Lower lobe of right lung (tissue), 2 donors: Measurements from ENCODE around the gene PCCA. TPM values are rescaled to one million over a fixed set of nuclear protein-coding genes. Genes with fewer than 3 reads are reported as not detected.

Source experiments
- ATAC-seq, 2 donors: fragments of 200-7000 bp; cut with Tn5 transposase; one replicate each; pipeline ENCODE4 v1.9.1; 2020 to 2022; ENCODE audit warnings: mild to moderate bottlenecking in 2 of 2, moderate library complexity in 2 of 2
- DNase-seq: peaks from one replicate; pipeline ENCODE4 v3.0.0-alpha.2; 2020
- H3K27ac ChIP-seq: fragments of 200-600 bp; one replicate; pipeline ENCODE4 v1.8.0; 2022
- H3K27me3 ChIP-seq: fragments of 200-600 bp; one replicate; pipeline ENCODE4 v1.8.0; 2022; ENCODE audit warnings: low read depth
- H3K36me3 ChIP-seq: fragments of 200-600 bp; one replicate; pipeline ENCODE4 v1.8.0; 2022; ENCODE audit warnings: mild to moderate bottlenecking
- H3K4me1 ChIP-seq: fragments of 200-600 bp; one replicate; pipeline ENCODE4 v1.8.0; 2022
- H3K4me3 ChIP-seq: fragments of 200-600 bp; one replicate; pipeline ENCODE4 v1.8.0; 2022; ENCODE audit warnings: mild to moderate bottlenecking
- H3K9me3 ChIP-seq: fragments of 200-600 bp; one replicate; pipeline ENCODE4 v1.8.0; 2022
- intact Hi-C: fragments of 100-400 bp; cut with DNase I; formaldehyde crosslinking; loops from one replicate; pipeline ENCODE4 v1.11.0; 2022
- total RNA-seq: library from RNA; stranded (reverse); fragmentation: NEBNext Ultra II Directional; extraction: Animal tissue kit (Norgen Biotek cat#: 25700); gene quantifications from one replicate; pipeline ENCODE4 v1.2.1, GENCODE V29; 2021
- TF ChIP-seq, protein P1 (sequence below): fragments of 200-600 bp; IDR thresholded peaks from one replicate; pipeline ENCODE4 v1.8.0; 2022; ENCODE audit warnings: antibody characterized with exemption, mild to moderate bottlenecking
- donor health status: DM: no; HTN: yes; CAD: no; lungs with severe emphysema.

Gene PCCA
- total RNA-seq, 1 donor from 2014 or later, result 37.8 TPM

DNA sequence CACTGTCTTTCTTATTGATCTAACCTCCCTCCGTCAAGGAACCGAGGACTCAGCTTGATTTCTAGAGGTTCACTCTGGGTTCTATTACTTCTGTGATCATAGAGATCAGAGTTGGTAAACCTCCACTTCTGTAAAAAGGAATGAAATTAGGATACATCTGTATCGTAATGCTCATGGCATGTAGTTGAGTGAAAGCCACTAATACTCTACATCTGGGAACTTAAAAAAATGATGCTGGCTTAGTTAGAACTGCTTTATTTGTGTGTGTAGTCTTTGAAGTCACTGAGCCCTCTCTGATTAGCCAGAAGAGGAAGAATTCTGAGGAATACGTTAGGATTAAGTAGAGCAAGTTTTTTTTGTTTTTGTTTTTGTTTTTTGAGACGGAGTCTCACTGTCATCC, 358.9 kb downstream of the PCCA start:
- TF ChIP-seq, protein P1, sequence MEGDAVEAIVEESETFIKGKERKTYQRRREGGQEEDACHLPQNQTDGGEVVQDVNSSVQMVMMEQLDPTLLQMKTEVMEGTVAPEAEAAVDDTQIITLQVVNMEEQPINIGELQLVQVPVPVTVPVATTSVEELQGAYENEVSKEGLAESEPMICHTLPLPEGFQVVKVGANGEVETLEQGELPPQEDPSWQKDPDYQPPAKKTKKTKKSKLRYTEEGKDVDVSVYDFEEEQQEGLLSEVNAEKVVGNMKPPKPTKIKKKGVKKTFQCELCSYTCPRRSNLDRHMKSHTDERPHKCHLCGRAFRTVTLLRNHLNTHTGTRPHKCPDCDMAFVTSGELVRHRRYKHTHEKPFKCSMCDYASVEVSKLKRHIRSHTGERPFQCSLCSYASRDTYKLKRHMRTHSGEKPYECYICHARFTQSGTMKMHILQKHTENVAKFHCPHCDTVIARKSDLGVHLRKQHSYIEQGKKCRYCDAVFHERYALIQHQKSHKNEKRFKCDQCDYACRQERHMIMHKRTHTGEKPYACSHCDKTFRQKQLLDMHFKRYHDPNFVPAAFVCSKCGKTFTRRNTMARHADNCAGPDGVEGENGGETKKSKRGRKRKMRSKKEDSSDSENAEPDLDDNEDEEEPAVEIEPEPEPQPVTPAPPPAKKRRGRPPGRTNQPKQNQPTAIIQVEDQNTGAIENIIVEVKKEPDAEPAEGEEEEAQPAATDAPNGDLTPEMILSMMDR, result no peak
- DNase-seq, result no peak
- no peak overlapping the region for H3K27ac ChIP-seq
- no peak for ATAC-seq
- H3K36me3 ChIP-seq, result peaks cover 6% of the 10 kb centered on the region
- H3K27me3 ChIP-seq, result no peaks in the 10 kb centered on the region
- intact Hi-C loops, result no loop called here
- H3K9me3 ChIP-seq, result no peaks in the 10 kb centered on the region
- H3K4me3 ChIP-seq, result no peak overlapping the region
- no peaks in the 10 kb centered on the region for H3K4me1 ChIP-seq

DNA sequence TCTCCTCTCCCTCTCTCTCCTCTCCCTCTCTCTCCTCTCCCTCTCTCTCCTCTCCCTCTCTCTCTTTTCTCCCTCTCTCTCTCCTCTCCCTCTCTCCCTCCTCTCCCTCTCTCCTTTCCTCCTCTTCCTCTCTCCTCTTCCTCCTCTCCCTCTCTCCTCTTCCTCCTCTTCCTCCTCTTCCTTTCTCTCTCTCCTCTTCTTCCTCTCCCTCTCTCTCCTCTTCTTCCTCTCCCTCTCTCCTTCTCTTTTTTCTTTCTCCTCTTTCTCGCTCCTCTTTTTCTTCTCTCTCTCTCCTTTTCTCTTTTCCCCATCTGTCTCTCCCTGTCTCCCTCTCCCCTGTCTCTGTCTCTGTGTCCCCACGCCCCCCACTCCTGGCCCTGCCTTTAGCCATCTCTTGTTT, 363.0 kb downstream of the PCCA start:
- no peak for DNase-seq
- H3K4me1 ChIP-seq, result no peaks in the 10 kb centered on the region
- no peak for ATAC-seq
- H3K9me3 ChIP-seq, result no peaks in the 10 kb centered on the region
- H3K27me3 ChIP-seq, result no peaks in the 10 kb centered on the region
- no peak overlapping the region for H3K27ac ChIP-seq
- H3K36me3 ChIP-seq, result peaks cover 6% of the 10 kb centered on the region
- no peak overlapping the region for H3K4me3 ChIP-seq
- intact Hi-C loops, result no loop called here
- TF ChIP-seq, protein P1, result no peak

DNA sequence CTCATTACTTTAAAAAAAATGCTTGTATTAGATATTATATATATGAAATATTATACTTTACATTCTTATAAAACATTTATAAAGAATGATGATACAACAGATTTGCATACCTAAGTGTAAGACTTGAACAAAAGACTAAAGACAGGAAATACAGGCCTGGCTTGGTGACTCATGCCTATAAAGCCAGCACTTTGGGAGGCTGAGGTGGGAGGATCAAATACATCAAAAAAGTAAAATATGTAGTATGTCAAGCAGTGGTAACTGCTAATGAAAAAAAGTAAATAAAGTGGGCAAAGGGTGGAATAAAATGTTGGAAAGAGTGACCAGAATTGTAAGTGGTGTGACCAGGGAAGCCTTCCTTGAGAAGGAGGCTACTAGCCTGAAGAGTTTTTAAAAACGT, 366.0 kb downstream of the PCCA start:
- intact Hi-C loops, result no loop called here
- no peak for ATAC-seq
- no peak overlapping the region for H3K4me3 ChIP-seq

DNA sequence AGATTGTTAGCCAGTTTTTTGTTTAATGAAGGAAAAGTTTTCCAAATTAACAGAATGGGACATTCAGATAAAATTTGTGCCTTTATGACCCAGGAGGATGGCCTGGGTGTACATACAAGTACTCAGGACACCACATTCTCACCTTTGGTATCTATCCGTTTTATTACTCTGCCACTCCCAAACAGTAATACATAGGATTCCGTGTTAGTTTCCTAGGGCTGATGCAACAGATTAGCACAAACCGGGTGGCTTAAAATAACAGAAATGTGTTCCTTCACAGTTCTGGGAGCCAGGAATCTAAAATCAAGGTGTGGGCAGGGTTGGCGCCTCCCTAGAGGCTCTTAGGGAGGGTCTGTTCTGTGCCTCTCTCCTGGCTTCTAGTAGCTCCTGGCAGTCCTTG, 369.8 kb downstream of the PCCA start:
- Histone ChIP-seq H3K4me3 (no peak overlapping the region), H3K4me1 (no peaks in the 10 kb centered on the region), H3K36me3 (no peaks in the 10 kb centered on the region), H3K27me3 (no peaks in the 10 kb centered on the region), H3K27ac (no peak overlapping the region), H3K9me3 (no peaks in the 10 kb centered on the region)
- no peak for DNase-seq
- no peak for ATAC-seq
- TF ChIP-seq, protein P1, result no peak
- intact Hi-C loops, result no loop called here

More for the DNA sequence above, 366.0 kb downstream of the PCCA start:
- Histone ChIP-seq H3K9me3 (no peaks in the 10 kb centered on the region), H3K27me3 (no peaks in the 10 kb centered on the region), H3K36me3 (no peaks in the 10 kb centered on the region), H3K4me1 (no peaks in the 10 kb centered on the region), H3K27ac (no peak overlapping the region)
- TF ChIP-seq, protein P1, result no peak
- no peak for DNase-seq

DNA sequence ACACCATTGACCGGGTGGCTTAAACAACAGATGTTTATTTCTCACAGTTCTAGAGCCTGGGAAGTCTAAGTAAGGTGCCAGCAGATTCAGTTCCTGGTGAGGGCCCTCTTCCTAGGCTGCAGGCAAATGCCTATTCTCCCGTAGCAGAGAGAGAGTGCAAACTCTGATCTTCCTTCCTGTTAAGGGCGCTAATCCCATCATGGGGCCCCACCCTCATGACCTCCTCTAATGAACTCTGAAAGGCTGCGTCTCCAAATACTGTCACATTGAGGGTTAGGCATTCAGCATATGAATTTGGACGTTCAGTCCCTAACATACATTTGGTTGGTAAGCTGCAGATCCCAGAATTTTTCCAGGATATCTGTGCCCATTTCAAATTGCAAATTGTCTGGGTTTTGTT, 370.9 kb downstream of the PCCA start:
- no peak for ATAC-seq
- no peaks in the 10 kb centered on the region for H3K4me1 ChIP-seq
- DNase-seq, result no peak
- H3K27me3 ChIP-seq, result no peaks in the 10 kb centered on the region
- TF ChIP-seq, protein P1, result no peak
- H3K27ac ChIP-seq, result no peak overlapping the region
- H3K4me3 ChIP-seq, result no peak overlapping the region
- no peaks in the 10 kb centered on the region for H3K9me3 ChIP-seq
- no peaks in the 10 kb centered on the region for H3K36me3 ChIP-seq
- intact Hi-C loops, result no loop called here

DNA sequence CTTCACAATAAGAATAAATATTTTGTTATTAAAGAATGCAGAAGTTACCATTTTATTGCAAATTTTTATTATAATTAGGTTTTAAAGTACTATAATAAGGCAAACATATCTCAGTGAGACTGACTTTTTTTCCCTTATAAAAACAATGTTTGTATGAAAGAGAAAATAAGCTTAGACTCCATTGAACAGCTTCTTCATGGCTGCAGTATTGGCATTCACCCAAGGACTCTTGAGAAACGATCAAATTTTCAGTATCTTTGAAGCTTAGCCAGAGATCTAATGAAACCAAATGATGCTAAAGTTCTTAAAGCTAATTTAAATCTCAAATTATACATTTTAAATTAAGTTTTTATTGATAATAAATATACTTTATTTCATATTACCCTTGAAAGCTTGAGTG, 371.4 kb downstream of the PCCA start:
- H3K9me3 ChIP-seq, result no peaks in the 10 kb centered on the region
- H3K27me3 ChIP-seq, result no peaks in the 10 kb centered on the region
- DNase-seq (no peak), ATAC-seq (no peak)
- no peaks in the 10 kb centered on the region for H3K4me1 ChIP-seq
- H3K27ac ChIP-seq, result no peak overlapping the region
- no peaks in the 10 kb centered on the region for H3K36me3 ChIP-seq
- TF ChIP-seq, protein P1, result no peak
- intact Hi-C loops, result no loop called here
- no peak overlapping the region for H3K4me3 ChIP-seq
